ENCODE results near the gene SARDH. TPM values are rescaled to one million over a fixed set of nuclear protein-coding genes. Genes with fewer than 3 reads are reported as not detected.

Gene SARDH
- total and polyA plus RNA-seq, 2 of the 13 experiments (the other 11 are each of a cell fraction or from before 2014, with no cell fraction given), result 11.6 to 34.9 TPM

- TF ChIP-seq TFE3 (CRISPR knock-in tag; IDR thresholded peaks at IDR 0.05), result peak; percentile 50; the same call in 1 of the 2 replicates
- TF ChIP-seq ZNF75D (CRISPR knock-in tag; IDR thresholded peaks at IDR 0.05; ENCODE audit: borderline replicate concordance), result no peak
- no peak for TF ChIP-seq ZUFSP (CRISPR knock-in tag; IDR thresholded peaks at IDR 0.05; ENCODE audit: borderline replicate concordance)
- no peak for TF ChIP-seq WIZ (CRISPR knock-in tag; IDR thresholded peaks at IDR 0.05)
- peak; percentile 94 for TF ChIP-seq HNF1B (CRISPR knock-in tag; IDR thresholded peaks at IDR 0.05)
- TF ChIP-seq ZNF432 (CRISPR knock-in tag; IDR thresholded peaks at IDR 0.05; ENCODE audit: borderline replicate concordance), result no peak
- no peak for TF ChIP-seq MTF2 (CRISPR knock-in tag; IDR thresholded peaks at IDR 0.05; ENCODE audit: borderline replicate concordance)
- peak; percentile 70; the same call in 1 of the 2 replicates for TF ChIP-seq ZSCAN21 (CRISPR knock-in tag; IDR thresholded peaks at IDR 0.05; ENCODE audit: borderline replicate concordance)
- TF ChIP-seq ARID3A (IDR thresholded peaks at IDR 0.05; ENCODE audit: low read depth, low read length), result no peak
- no peak for TF ChIP-seq ATF7-NPFF (CRISPR knock-in tag; IDR thresholded peaks at IDR 0.05; ENCODE audit: low read depth)
- TF ChIP-seq ARID2 (CRISPR knock-in tag; IDR thresholded peaks at IDR 0.05; ENCODE audit: borderline replicate concordance), result no peak
- TF ChIP-seq, protein P1, sequence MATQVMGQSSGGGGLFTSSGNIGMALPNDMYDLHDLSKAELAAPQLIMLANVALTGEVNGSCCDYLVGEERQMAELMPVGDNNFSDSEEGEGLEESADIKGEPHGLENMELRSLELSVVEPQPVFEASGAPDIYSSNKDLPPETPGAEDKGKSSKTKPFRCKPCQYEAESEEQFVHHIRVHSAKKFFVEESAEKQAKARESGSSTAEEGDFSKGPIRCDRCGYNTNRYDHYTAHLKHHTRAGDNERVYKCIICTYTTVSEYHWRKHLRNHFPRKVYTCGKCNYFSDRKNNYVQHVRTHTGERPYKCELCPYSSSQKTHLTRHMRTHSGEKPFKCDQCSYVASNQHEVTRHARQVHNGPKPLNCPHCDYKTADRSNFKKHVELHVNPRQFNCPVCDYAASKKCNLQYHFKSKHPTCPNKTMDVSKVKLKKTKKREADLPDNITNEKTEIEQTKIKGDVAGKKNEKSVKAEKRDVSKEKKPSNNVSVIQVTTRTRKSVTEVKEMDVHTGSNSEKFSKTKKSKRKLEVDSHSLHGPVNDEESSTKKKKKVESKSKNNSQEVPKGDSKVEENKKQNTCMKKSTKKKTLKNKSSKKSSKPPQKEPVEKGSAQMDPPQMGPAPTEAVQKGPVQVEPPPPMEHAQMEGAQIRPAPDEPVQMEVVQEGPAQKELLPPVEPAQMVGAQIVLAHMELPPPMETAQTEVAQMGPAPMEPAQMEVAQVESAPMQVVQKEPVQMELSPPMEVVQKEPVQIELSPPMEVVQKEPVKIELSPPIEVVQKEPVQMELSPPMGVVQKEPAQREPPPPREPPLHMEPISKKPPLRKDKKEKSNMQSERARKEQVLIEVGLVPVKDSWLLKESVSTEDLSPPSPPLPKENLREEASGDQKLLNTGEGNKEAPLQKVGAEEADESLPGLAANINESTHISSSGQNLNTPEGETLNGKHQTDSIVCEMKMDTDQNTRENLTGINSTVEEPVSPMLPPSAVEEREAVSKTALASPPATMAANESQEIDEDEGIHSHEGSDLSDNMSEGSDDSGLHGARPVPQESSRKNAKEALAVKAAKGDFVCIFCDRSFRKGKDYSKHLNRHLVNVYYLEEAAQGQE (IDR thresholded peaks at IDR 0.05; ENCODE audit: borderline replicate concordance in 1 of 2, low read depth in 1 of 2, low read length in 2 of 2), result no peak
- no peak for TF ChIP-seq ZNF549 (CRISPR knock-in tag; IDR thresholded peaks at IDR 0.05)
- no peak for TF ChIP-seq IRF1 (CRISPR knock-in tag; IDR thresholded peaks at IDR 0.05; ENCODE audit: low read depth)
- TF ChIP-seq FLYWCH1 (CRISPR knock-in tag; IDR thresholded peaks at IDR 0.05), result no peak
Measured at GRCh38 chr9:133658442-133659431, 79.4 kb downstream of the SARDH start (continued).
